IMR-90 (cell line): Measurements from ENCODE around the gene LDB1. TPM values are rescaled to one million over a fixed set of nuclear protein-coding genes. Genes with fewer than 3 reads are reported as not detected.

ENCODE experiments used
- ATAC-seq: fragments of 200-7000 bp; cut with Tn5 transposase; 2 replicates; pipeline ENCODE4 v1.9.1; 2020; ENCODE audit warnings: low read depth, mild to moderate bottlenecking, moderate library complexity
- BruUV-seq: library from RNA; stranded (reverse); fragments of 400-500 nt; replicated peaks from 2 replicates; lab custom pipeline; 2021; lab: Mats Ljungman, UMichigan
- CTCF ChIA-PET: fragments of 300-600 bp; formaldehyde crosslinking; extraction: SDS; loops from one replicate; lab custom pipeline; 2021; ENCODE audit warnings: antibody characterized with exemption; lab: Yijun Ruan, JAX
- POLR2A ChIA-PET: fragments of 300-600 bp; sonication (Branson Sonifier 250); formaldehyde crosslinking; loops from one replicate; lab custom pipeline; 2022; ENCODE audit warnings: antibody characterized with exemption; ENCODE audit not compliant: unreplicated experiment; lab: Charles Lee
- DNase-seq: peaks from one replicate; pipeline ENCODE4 v3.0.0; 2013
- H2AFZ ChIP-seq: replicated peaks from 2 replicates; pipeline ENCODE3; 2013; ENCODE audit warnings: low read length, mild to moderate bottlenecking; ENCODE audit not compliant: poor library complexity
- H2AK5ac ChIP-seq: 2 replicates; pipeline ENCODE4 v1.6.1; 2013; ENCODE audit warnings: low read depth, low read length, inconsistent platforms
- H2AK9ac ChIP-seq: replicated peaks from 2 replicates; pipeline ENCODE3; 2013; ENCODE audit warnings: mild to moderate bottlenecking, low read depth, low read length, moderate library complexity; ENCODE audit not compliant: poor library complexity
- H2BK120ac ChIP-seq: 2 replicates; pipeline ENCODE4 v1.6.1; 2013; ENCODE audit warnings: low read depth, low read length, inconsistent platforms
- H2BK15ac ChIP-seq: 3 replicates; pipeline ENCODE4 v1.6.1; 2013; ENCODE audit warnings: low read depth, low read length, inconsistent platforms
- H2BK20ac ChIP-seq: 2 replicates; pipeline ENCODE4 v1.6.1; 2013; ENCODE audit warnings: low read depth, mild to moderate bottlenecking, inconsistent platforms, low read length, moderate library complexity
- H2BK5ac ChIP-seq: 2 replicates; pipeline ENCODE4 v1.6.1; 2013; ENCODE audit warnings: mild to moderate bottlenecking, low read depth, low read length, inconsistent platforms; ENCODE audit not compliant: poor library complexity, severe bottlenecking
- H3K14ac ChIP-seq: replicated peaks from 2 replicates; pipeline ENCODE4 v1.6.1; 2013; ENCODE audit warnings: low read depth, low read length, inconsistent platforms
- H3K18ac ChIP-seq: 2 replicates; pipeline ENCODE4 v1.6.1; 2013; ENCODE audit warnings: low read depth, low read length, control low read depth
- H3K23ac ChIP-seq: 2 replicates; pipeline ENCODE4 v1.6.1; 2013; ENCODE audit warnings: low read depth, low read length, inconsistent platforms
- H3K27ac ChIP-seq: 2 replicates; pipeline ENCODE4 v1.5.1; 2013; ENCODE audit warnings: mild to moderate bottlenecking, control low read depth, low read length; ENCODE audit not compliant: insufficient read depth
- H3K27me3 ChIP-seq: 2 replicates; pipeline ENCODE4 v1.6.1; 2013; ENCODE audit warnings: low read length; ENCODE audit not compliant: control insufficient read depth, insufficient read depth
- H3K36me3 ChIP-seq: 2 replicates; pipeline ENCODE4 v1.6.1; 2013; ENCODE audit warnings: low read length, mixed read lengths; ENCODE audit not compliant: control insufficient read depth, insufficient read depth
- H3K4ac ChIP-seq: 2 replicates; pipeline ENCODE4 v1.6.1; 2013; ENCODE audit warnings: low read depth, low read length, inconsistent platforms
- H3K4me1 ChIP-seq: 2 replicates; pipeline ENCODE4 v1.6.1; 2013; ENCODE audit warnings: low read length, mixed read lengths; ENCODE audit not compliant: control insufficient read depth, insufficient read depth
- H3K4me2 ChIP-seq: 2 replicates; pipeline ENCODE4 v1.6.1; 2013; ENCODE audit warnings: low read depth, mild to moderate bottlenecking, control low read depth, low read length, moderate library complexity
- H3K4me3 ChIP-seq: 2 replicates; pipeline ENCODE4 v1.5.1; 2013; ENCODE audit warnings: low read depth, mild to moderate bottlenecking, control low read depth, low read length, moderate library complexity; ENCODE audit not compliant: insufficient read depth
- H3K56ac ChIP-seq: 2 replicates; pipeline ENCODE4 v1.6.1; 2013; ENCODE audit warnings: low read length, inconsistent platforms; ENCODE audit not compliant: insufficient read depth; ENCODE audit errors: extremely low read depth
- H3K79me1 ChIP-seq, 2 experiments: 2 replicates each; pipeline ENCODE4 v1.6.1; 2013; ENCODE audit warnings: low read length in 2 of 2, inconsistent platforms in 1 of 2, low read depth in 1 of 2
- H3K9ac ChIP-seq: 2 replicates; pipeline ENCODE4 v1.6.1; 2013; ENCODE audit warnings: low read depth, low read length, control low read depth
- H3K9me1 ChIP-seq: 2 replicates; pipeline ENCODE4 v1.6.1; 2013; ENCODE audit warnings: low read length, inconsistent platforms; ENCODE audit not compliant: insufficient read depth
- H3K9me3 ChIP-seq: 2 replicates; pipeline ENCODE4 v1.6.1; 2013; ENCODE audit warnings: low read length; ENCODE audit not compliant: control insufficient read depth, insufficient read depth
- H4K20me1 ChIP-seq: 2 replicates; pipeline ENCODE4 v1.6.1; 2013; ENCODE audit warnings: low read length, inconsistent platforms; ENCODE audit not compliant: insufficient read depth
- H4K5ac ChIP-seq: 2 replicates; pipeline ENCODE4 v1.6.1; 2013; ENCODE audit warnings: mild to moderate bottlenecking, low read depth, low read length, control low read depth
- H4K8ac ChIP-seq, 2 experiments: 2 replicates each; pipeline ENCODE4 v1.6.1; 2013; ENCODE audit warnings: low read depth in 2 of 2, low read length in 2 of 2, control low read depth in 1 of 2, inconsistent platforms in 1 of 2
- H4K91ac ChIP-seq: 2 replicates; pipeline ENCODE4 v1.6.1; 2013; ENCODE audit warnings: low read depth, low read length, inconsistent platforms; ENCODE audit not compliant: insufficient read depth
- CTCF ChIP-seq: conservative IDR thresholded peaks from 2 replicates; pipeline ENCODE4 v1.5.1; 2012; ENCODE audit warnings: mild to moderate bottlenecking, low read depth, low read length, improper control_type of control experiment
- MAFK ChIP-seq: IDR thresholded peaks from 2 replicates; pipeline ENCODE4 v1.6.1; 2012; ENCODE audit warnings: low read depth, low read length, improper control_type of control experiment
- POLR2A ChIP-seq: IDR thresholded peaks from 2 replicates; pipeline ENCODE4 v1.6.1; 2012; ENCODE audit warnings: mild to moderate bottlenecking, low read depth, low read length
- SMC3 ChIP-seq: fragments of 150-350 bp; IDR thresholded peaks from 2 replicates; pipeline ENCODE4 v1.6.1; 2016; ENCODE audit warnings: low read depth, mild to moderate bottlenecking, antibody characterized with exemption, low read length, moderate library complexity
- WGBS, 2 experiments: methylation state at CpG; one replicate each; pipeline versions ENCODE4 v1.1.5 to v1.1.7; 2013; ENCODE audit warnings: missing lambda C conversion rate in 2 of 2; ENCODE audit not compliant: insufficient read length in 1 of 2; ENCODE audit errors: extremely low coverage in 2 of 2; 5-methylcytosine and 5-hydroxymethylcytosine counted together
- dilution Hi-C: fragments of 300-500 bp; cut with HindIII; formaldehyde crosslinking; loops from one replicate; pipeline ENCODE4 v1.14.3; 2018; ENCODE audit warnings: low sequenced_read_pairs; ENCODE audit not compliant: unreplicated experiment
- in situ Hi-C: fragments of 300-500 bp; cut with MboI; formaldehyde crosslinking; loops from 3 replicates; pipeline ENCODE4 v1.14.3; 2019; ENCODE audit warnings: low sequenced_read_pairs, inconsistent platforms, mixed read lengths
- intact Hi-C: fragments of 100-400 bp; cut with micrococcal nuclease; formaldehyde crosslinking; loops from 2 replicates; pipeline ENCODE4 v1.10.0; 2022
- polyA plus RNA-seq, 3 experiments: library from polyadenylated mRNA; depleted of rRNA; stranded (reverse); fragments of >200 nt; gene quantifications; 2 replicates each; pipeline ENCODE4 v1.2.3, GENCODE V29; 2012; ENCODE audit warnings: low replicate concordance in 1 of 3
- total RNA-seq: library from RNA; depleted of rRNA; stranded (reverse); fragments of >200 nt; gene quantifications from 2 replicates; pipeline ENCODE4 v1.2.3, GENCODE V29; 2012
- TF ChIP-seq, protein P1 (sequence below): fragments of 150-350 bp; IDR thresholded peaks from 2 replicates; pipeline ENCODE4 v1.6.1; 2016; ENCODE audit warnings: low read depth, mild to moderate bottlenecking, low read length, moderate library complexity, borderline replicate concordance

The LDB1 gene
- total and polyA plus RNA-seq, 2 of the 4 experiments (the other 2 are of a cell fraction): 47.9 to 92.4 TPM

DNA sequence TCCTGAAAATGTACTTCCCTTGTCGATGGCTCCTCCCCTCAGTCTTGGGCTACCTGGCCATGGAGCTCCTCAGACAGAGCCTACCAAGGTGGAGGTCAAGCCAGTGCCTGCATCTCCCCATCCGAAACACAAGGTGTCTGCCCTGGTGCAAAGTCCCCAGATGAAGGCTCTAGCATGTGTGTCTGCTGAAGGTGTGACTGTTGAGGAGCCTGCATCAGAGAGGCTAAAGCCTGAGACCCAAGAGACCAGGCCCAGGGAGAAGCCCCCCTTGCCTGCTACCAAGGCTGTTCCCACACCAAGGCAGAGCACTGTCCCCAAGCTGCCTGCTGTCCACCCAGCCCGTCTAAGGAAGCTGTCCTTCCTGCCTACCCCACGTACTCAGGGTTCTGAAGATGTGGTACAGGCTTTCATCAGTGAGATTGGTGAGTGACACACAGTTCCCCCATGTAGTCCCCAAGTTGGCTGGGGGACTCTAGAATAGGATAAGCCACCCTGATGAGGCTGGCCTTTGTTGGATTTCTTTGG, 21.5 kb upstream of the LDB1 start:
- peaks cover 31 to 82% of the 10 kb centered on the region in 2 experiments for H3K79me1 ChIP-seq
- no peak overlapping the region for H2BK20ac ChIP-seq
- no peak overlapping the region for H2BK5ac ChIP-seq
- no CpG with 5 or more reads among the region's 4 CpGs for WGBS, 2 experiments
- no peak overlapping the region for H2AK5ac ChIP-seq
- ChIA-PET POLR2A (no interaction called here), CTCF (no interaction called here)
- H3K56ac ChIP-seq: no peak overlapping the region
- peak overlapping the region; percentile 55 for H2AK9ac ChIP-seq
- H3K4me1 ChIP-seq: peaks cover 1% of the 10 kb centered on the region; the same call in 1 of the 2 replicates
- dilution Hi-C loops: no loop called here
- H2AFZ ChIP-seq: no peak overlapping the region
- H3K9me3 ChIP-seq: no peaks in the 10 kb centered on the region
- no peak overlapping the region for H3K4me3 ChIP-seq
- H3K4ac ChIP-seq: no peak overlapping the region
- no peak overlapping the region for H3K27ac ChIP-seq
- H3K27me3 ChIP-seq: no peaks in the 10 kb centered on the region
- no peak overlapping the region for H3K9ac ChIP-seq
- H3K18ac ChIP-seq: no peak overlapping the region
- no TSS peak for BruUV-seq
- peaks cover 71% of the 10 kb centered on the region for H3K36me3 ChIP-seq
- peaks cover 76% of the 10 kb centered on the region for H4K20me1 ChIP-seq
- intact Hi-C loops: no loop called here
- TF ChIP-seq, protein P1, sequence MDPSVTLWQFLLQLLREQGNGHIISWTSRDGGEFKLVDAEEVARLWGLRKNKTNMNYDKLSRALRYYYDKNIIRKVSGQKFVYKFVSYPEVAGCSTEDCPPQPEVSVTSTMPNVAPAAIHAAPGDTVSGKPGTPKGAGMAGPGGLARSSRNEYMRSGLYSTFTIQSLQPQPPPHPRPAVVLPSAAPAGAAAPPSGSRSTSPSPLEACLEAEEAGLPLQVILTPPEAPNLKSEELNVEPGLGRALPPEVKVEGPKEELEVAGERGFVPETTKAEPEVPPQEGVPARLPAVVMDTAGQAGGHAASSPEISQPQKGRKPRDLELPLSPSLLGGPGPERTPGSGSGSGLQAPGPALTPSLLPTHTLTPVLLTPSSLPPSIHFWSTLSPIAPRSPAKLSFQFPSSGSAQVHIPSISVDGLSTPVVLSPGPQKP: no peak
- TF ChIP-seq CTCF (no peak), MAFK (no peak), POLR2A (no peak), SMC3 (no peak)
- H2BK15ac ChIP-seq: no peak overlapping the region
- in situ Hi-C loops: no loop called here
- H3K14ac ChIP-seq: no peak overlapping the region
- peaks cover 37% of the 10 kb centered on the region for H3K9me1 ChIP-seq
- no peak for DNase-seq
- no peak for ATAC-seq
- H3K23ac ChIP-seq: no peak overlapping the region
- no peak overlapping the region for H4K91ac ChIP-seq
- H4K5ac ChIP-seq: no peak overlapping the region
- H3K4me2 ChIP-seq: no peak overlapping the region
- H4K8ac ChIP-seq: no peak overlapping the region
- H2BK120ac ChIP-seq: no peak overlapping the region
